H1 (cell line): ENCODE data around the gene PLEKHB1. TPM values are rescaled to one million over a fixed set of nuclear protein-coding genes. Genes with fewer than 3 reads are reported as not detected.

ENCODE experiments used
- CTCF ChIA-PET: fragments of 300-600 bp; sonication (Branson Sonifier 250); formaldehyde crosslinking; loops from one replicate; lab custom pipeline; 2021; ENCODE audit not compliant: partially characterized antibody; lab: Charles Lee
- POLR2A ChIA-PET: fragments of 300-600 bp; sonication (Branson Sonifier 250); formaldehyde crosslinking; loops from one replicate; lab custom pipeline; 2021; ENCODE audit warnings: inconsistent platforms; ENCODE audit not compliant: partially characterized antibody; lab: Charles Lee
- DNase-seq, 2 experiments: peaks; one replicate each; pipeline versions ENCODE4 v3.0.0 to v3.0.0-alpha.2; 2010 to 2022; ENCODE audit warnings: low spot score in 2 of 2, low read depth in 1 of 2, mixed read lengths in 1 of 2
- FAIRE-seq: peaks from 2 replicates; lab custom pipeline; 2011; peaks lifted over from hg19 to GRCh38; lab: Jason Lieb, UNC
- H2AFZ ChIP-seq: 2 replicates; pipeline ENCODE4 v1.8.1; 2012; ENCODE audit warnings: low read length, inconsistent platforms
- H2AK5ac ChIP-seq: 2 replicates; pipeline ENCODE4 v1.6.1; 2013; ENCODE audit warnings: low read depth, low read length
- H2BK120ac ChIP-seq: replicated peaks from 2 replicates; pipeline ENCODE3; 2013; ENCODE audit warnings: low read depth, low read length, inconsistent platforms
- H2BK12ac ChIP-seq: 2 replicates; pipeline ENCODE4 v1.6.1; 2013; ENCODE audit warnings: low read depth, low read length
- H2BK15ac ChIP-seq: 2 replicates; pipeline ENCODE4 v1.6.1; 2013; ENCODE audit warnings: low read length
- H2BK20ac ChIP-seq: 2 replicates; pipeline ENCODE4 v1.6.1; 2013; ENCODE audit warnings: low read length
- H2BK5ac ChIP-seq: 2 replicates; pipeline ENCODE4 v1.6.1; 2013; ENCODE audit warnings: low read depth, low read length
- H3K14ac ChIP-seq: 2 replicates; pipeline ENCODE4 v1.6.1; 2013; ENCODE audit warnings: inconsistent platforms; ENCODE audit not compliant: insufficient read length
- H3K18ac ChIP-seq: 2 replicates; pipeline ENCODE4 v1.6.1; 2013; ENCODE audit warnings: low read length; ENCODE audit errors: extremely low read depth
- H3K23ac ChIP-seq: 2 replicates; pipeline ENCODE4 v1.6.1; 2013; ENCODE audit warnings: inconsistent platforms; ENCODE audit not compliant: insufficient read length
- H3K23me2 ChIP-seq: 2 replicates; pipeline ENCODE4 v1.6.1; 2013; ENCODE audit warnings: low read depth, low read length
- H3K27ac ChIP-seq: 2 replicates; pipeline ENCODE4 v1.6.1; 2011; ENCODE audit warnings: low read depth, low read length, inconsistent platforms
- H3K27me3 ChIP-seq, 4 experiments: replicated peaks in 1 of 4; 1 replicate in 1 of 4; 2 replicates in 3 of 4; pipeline versions ENCODE4 v1.6.1 to v1.8.1; 2011 to 2013; ENCODE audit warnings: low read length in 3 of 4, mild to moderate bottlenecking in 3 of 4, inconsistent platforms in 2 of 4, mixed read lengths in 2 of 4, moderate library complexity in 1 of 4; ENCODE audit not compliant: control insufficient read depth in 3 of 4, insufficient read depth in 3 of 4; ENCODE audit errors: extremely low read depth in 1 of 4
- H3K36me3 ChIP-seq, 4 experiments: 2 replicates each; pipeline versions ENCODE4 v1.6.1 to v1.8.1; 2011 to 2013; ENCODE audit warnings: mild to moderate bottlenecking in 4 of 4, low read length in 3 of 4, moderate library complexity in 2 of 4, control low read depth in 1 of 4, inconsistent platforms in 1 of 4; ENCODE audit not compliant: insufficient read depth in 4 of 4, control insufficient read depth in 2 of 4
- H3K4ac ChIP-seq: replicated peaks from 2 replicates; pipeline ENCODE3; 2013; ENCODE audit warnings: low read length, low read depth, mixed read lengths, inconsistent platforms; ENCODE audit not compliant: insufficient read length
- H3K4me1 ChIP-seq, 4 experiments: replicated peaks in 1 of 4; 1 replicate in 1 of 4; 2 replicates in 3 of 4; pipeline versions ENCODE4 v1.6.1 to v1.8.1; 2011 to 2013; ENCODE audit warnings: low read length in 3 of 4, inconsistent platforms in 2 of 4, mixed read lengths in 1 of 4; ENCODE audit not compliant: insufficient read depth in 4 of 4, control insufficient read depth in 3 of 4
- H3K4me2 ChIP-seq, 2 experiments: 2 replicates each; pipeline versions ENCODE4 v1.6.1 to v1.8.1; 2011 to 2013; ENCODE audit warnings: low read depth in 2 of 2, low read length in 2 of 2, control low read depth in 1 of 2, inconsistent platforms in 1 of 2, mild to moderate bottlenecking in 1 of 2; ENCODE audit not compliant: insufficient read depth in 1 of 2
- H3K4me3 ChIP-seq, 4 experiments: fragments of 200-600, 300-600 bp in 1 of 4; sonication (generic), shearing (Covaris generic), sonication (Bioruptor Twin) in 1 of 4; 2 replicates each; pipeline versions ENCODE4 v1.5.1 to v1.8.1; 2011 to 2016; ENCODE audit warnings: low read length in 4 of 4, low read depth in 3 of 4, control low read depth in 2 of 4, inconsistent platforms in 2 of 4, mild to moderate bottlenecking in 2 of 4, mixed read lengths in 1 of 4, moderate library complexity in 1 of 4; ENCODE audit not compliant: insufficient read depth in 2 of 4; ENCODE audit errors: extremely low read depth in 1 of 4
- H3K56ac ChIP-seq: replicated peaks from 2 replicates; pipeline ENCODE3; 2013; ENCODE audit warnings: low read depth, mild to moderate bottlenecking, mixed read lengths, low read length, inconsistent platforms; ENCODE audit not compliant: insufficient read length
- H3K79me1 ChIP-seq: 2 replicates; pipeline ENCODE4 v1.6.1; 2013; ENCODE audit warnings: low read depth, low read length, control low read depth
- H3K79me2 ChIP-seq, 2 experiments: 2 replicates each; pipeline versions ENCODE4 v1.6.1 to v1.8.1; 2012 to 2013; ENCODE audit warnings: low read length in 2 of 2, mild to moderate bottlenecking in 2 of 2, inconsistent platforms in 1 of 2; ENCODE audit not compliant: insufficient read depth in 2 of 2, control insufficient read depth in 1 of 2
- H3K9ac ChIP-seq, 4 experiments: replicated peaks in 1 of 4; 1 replicate in 1 of 4; 2 replicates in 3 of 4; pipeline versions ENCODE4 v1.6.1 to v1.8.1; 2011 to 2013; ENCODE audit warnings: low read depth in 3 of 4, low read length in 3 of 4, control low read depth in 2 of 4, mild to moderate bottlenecking in 2 of 4, moderate library complexity in 2 of 4, inconsistent platforms in 1 of 4; ENCODE audit errors: extremely low read depth in 1 of 4
- H3K9me3 ChIP-seq, 2 experiments: 2 replicates each; pipeline versions ENCODE4 v1.6.1 to v1.8.1; 2012 to 2013; ENCODE audit warnings: mild to moderate bottlenecking in 2 of 2, moderate library complexity in 2 of 2, control low read depth in 1 of 2, inconsistent platforms in 1 of 2, low read depth in 1 of 2, low read length in 1 of 2, mixed read lengths in 1 of 2; ENCODE audit not compliant: insufficient read depth in 2 of 2
- H4K20me1 ChIP-seq, 2 experiments: replicated peaks in 1 of 2; 2 replicates each; pipeline versions ENCODE3 to v1.8.1; 2011 to 2013; ENCODE audit warnings: inconsistent platforms in 2 of 2, low read length in 2 of 2, mild to moderate bottlenecking in 1 of 2; ENCODE audit not compliant: insufficient read depth in 2 of 2, control insufficient read depth in 1 of 2
- H4K5ac ChIP-seq: 2 replicates; pipeline ENCODE4 v1.6.1; 2013; ENCODE audit warnings: low read length, low read depth, mixed read lengths, inconsistent platforms; ENCODE audit not compliant: insufficient read length
- H4K8ac ChIP-seq: 2 replicates; pipeline ENCODE4 v1.8.0; 2013; ENCODE audit warnings: mild to moderate bottlenecking, moderate library complexity, low read length, inconsistent platforms; ENCODE audit not compliant: insufficient read depth; ENCODE audit errors: extremely low read depth
- H4K91ac ChIP-seq: replicated peaks from 2 replicates; pipeline ENCODE3; 2013; ENCODE audit warnings: low read length, mixed read lengths, inconsistent platforms; ENCODE audit not compliant: insufficient read length
- ASH2L ChIP-seq: fragments of 200-600, 300-600 bp; sonication (generic); IDR thresholded peaks from one replicate; pipeline ENCODE4 v1.7.1; 2017; ENCODE audit warnings: low read length
- ATF2 ChIP-seq: IDR thresholded peaks from 2 replicates; pipeline ENCODE4 v1.6.1; 2012; ENCODE audit warnings: low read length, inconsistent platforms
- GTF2F1 ChIP-seq: IDR thresholded peaks from 2 replicates; pipeline ENCODE4 v1.6.1; 2012; ENCODE audit warnings: low read depth, low read length, improper control_type of control experiment, borderline replicate concordance
- HDAC2 ChIP-seq, 2 experiments: fragments of 300-600 bp in 1 of 2; sonication (generic) in 1 of 2; IDR thresholded peaks; 2 replicates each; pipeline ENCODE4 v1.6.1; 2011 to 2012; ENCODE audit warnings: low read depth in 2 of 2, low read length in 2 of 2, mild to moderate bottlenecking in 2 of 2, moderate library complexity in 2 of 2, borderline replicate concordance in 1 of 2, inconsistent platforms in 1 of 2
- WGBS, 2 experiments: shearing (Covaris generic) in 1 of 2; methylation state at CpG; one replicate each; pipeline versions ENCODE4 v1.1.6 to v1.1.7; 2013 to 2015; ENCODE audit warnings: low lambda C conversion rate in 2 of 2, mixed read lengths in 2 of 2, inconsistent platforms in 1 of 2, low coverage in 1 of 2, missing lambda C conversion rate in 1 of 2; ENCODE audit not compliant: insufficient replicate concordance in 2 of 2, insufficient coverage in 1 of 2, insufficient read length in 1 of 2; ENCODE audit errors: extremely low coverage in 1 of 2, missing lambda C conversion rate in 1 of 2; 5-methylcytosine and 5-hydroxymethylcytosine counted together
- polyA plus RNA-seq, 7 experiments: library from polyadenylated mRNA; depleted of rRNA in 3 of 7; stranded (reverse) in 5 of 7; unstranded in 2 of 7; fragments of >200 nt in 5 of 7; fragments of 200-250 nt in 2 of 7; gene quantifications; 1 replicate in 5 of 7; 2 replicates in 1 of 7; 4 replicates in 1 of 7; pipeline versions ENCODE4 v1.2.1 to v1.2.3, GENCODE V29; 2011 to 2013; ENCODE audit warnings: missing spikeins in 2 of 7, mixed read lengths in 2 of 7
- total RNA-seq: library from RNA; stranded (reverse); fragmentation: NEBNext Ultra II Directional; extraction: Animal tissue kit (Norgen Biotek cat#: 25700); gene quantifications from 2 replicates; pipeline ENCODE4 v1.2.1, GENCODE V29; 2021

PLEKHB1 gene
- total and polyA plus RNA-seq, 2 of the 8 experiments (the other 6 are each of a cell fraction or from before 2014, with no cell fraction given): 14.8 to 24.5 TPM

DNA sequence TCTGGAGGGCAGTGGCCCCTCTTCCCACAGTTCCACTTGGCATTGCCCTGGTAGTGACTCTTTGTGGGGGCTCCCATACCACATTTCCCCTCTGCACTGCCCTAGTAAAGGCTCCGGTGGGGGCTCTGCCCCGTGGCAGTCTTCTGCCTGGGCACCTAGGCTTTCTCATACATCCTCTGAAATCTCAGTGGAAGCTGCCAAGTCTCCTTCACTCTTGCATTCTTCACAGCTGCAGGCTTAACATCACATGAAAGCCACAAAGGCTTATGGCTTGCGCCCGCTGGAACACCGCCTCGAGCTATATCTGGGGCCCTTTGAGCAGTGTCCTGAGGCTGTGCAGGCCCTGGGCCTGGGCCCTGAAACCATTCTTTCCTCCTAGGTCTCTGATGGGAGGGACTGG is 25.3 kb downstream of the PLEKHB1 start:
- POLR2A ChIA-PET: interaction anchor here (1.0 to 1.9 kb wide), 2 partner anchors 9 to 89 kb away, joined by 3 to 5 read pairs; partner anchors contain the start of gene RAB6A
- Histone ChIP-seq H2BK15ac (no peak overlapping the region), H3K79me2 (no peaks in the 10 kb centered on the region), H3K27ac (no peak overlapping the region), H2BK12ac (no peak overlapping the region), H4K8ac (no peak overlapping the region; the same call in 1 of the 2 replicates), H3K9ac (no peak overlapping the region), H2BK5ac (no peak overlapping the region), H2AK5ac (no peak overlapping the region), H4K91ac (no peak overlapping the region), H3K23me2 (no peaks in the 10 kb centered on the region), H3K4me3 (no peak overlapping the region), H2BK20ac (no peak overlapping the region), H2AFZ (no peak overlapping the region), H3K79me1 (no peaks in the 10 kb centered on the region), H4K20me1 (no peaks in the 10 kb centered on the region), H3K4me1 (no peaks in the 10 kb centered on the region), H3K14ac (no peak overlapping the region), H3K23ac (no peak overlapping the region), H3K36me3 (no peaks in the 10 kb centered on the region), H3K18ac (no peak overlapping the region), H4K5ac (no peak overlapping the region), H3K9me3 (no peaks in the 10 kb centered on the region), H3K4me2 (no peak overlapping the region), H2BK120ac (no peak overlapping the region), H3K56ac (no peak overlapping the region), H3K4ac (no peak overlapping the region), H3K27me3 (no peaks in the 10 kb centered on the region)
- DNase-seq (no peak), FAIRE-seq (no peak)
- 95% methylated on average over 6 of the region's 6 CpGs; no CpG with 5 or more reads in 1 of the 2 experiments for WGBS, 2 experiments
- CTCF ChIA-PET: interaction anchor here (0.6 to 3.0 kb wide), 5 partner anchors 10 to 260 kb away, joined by 3 to 31 read pairs (median 8); no protein-coding TSS in a partner anchor
- TF ChIP-seq GTF2F1 (no peak), ASH2L (no peak), HDAC2 (IDR thresholded peaks at IDR 0.05; ENCODE audit: borderline replicate concordance in 1 of 2, low read depth in 2 of 2, low read length in 2 of 2) (no peak), ATF2 (no peak)
